ENCODE measurements around the gene ARID5A. TPM values are rescaled to one million over a fixed set of nuclear protein-coding genes. Genes with fewer than 3 reads are reported as not detected.

Gene ARID5A
- total and polyA plus RNA-seq, 2 experiments from 2014 or later, result 5.5 to 7.7 TPM

- TF ChIP-seq STAT1 (IDR thresholded peaks at IDR 0.05; ENCODE audit: unreplicated experiment) (no peak), CTCF (conservative IDR thresholded peaks at IDR 0.05; ENCODE audit: low read depth in 2 of 2) (no peak), POLR2AphosphoS5 (IDR thresholded peaks at IDR 0.05; ENCODE audit: low read depth) (no peak), EZH2 (IDR thresholded peaks at IDR 0.05; ENCODE audit: low read depth, unreplicated experiment) (no peak), REST (IDR thresholded peaks at IDR 0.05; ENCODE audit: unreplicated experiment) (no peak), EZH2phosphoT487 (IDR thresholded peaks at IDR 0.05; ENCODE audit: unreplicated experiment) (no peak), ZNF114 (CRISPR knock-in tag; IDR thresholded peaks at IDR 0.05) (no peak), JUNB (IDR thresholded peaks at IDR 0.05; ENCODE audit: unreplicated experiment) (no peak)
Observed at GRCh38 chr2:96528006-96528699, 8.4 kb upstream of the ARID5A start (continued).

GRCh38 chr2:96528700-96529375, 7.7 kb upstream of the ARID5A start:
- Mint-ChIP-seq H3K27me3 (ENCODE audit: insufficient read depth, low read depth, poor library complexity) (peaks cover 24% of the 10 kb centered on the region), H3K27ac (no peak overlapping the region), H3K4me3 (no peak overlapping the region), H3K4me1 (peaks cover 33% of the 10 kb centered on the region), H3K9me3 (no peaks in the 10 kb centered on the region), H3K36me3 (ENCODE audit: low read depth) (no peaks in the 10 kb centered on the region)
- no peaks in the 10 kb centered on the region for H3F3A ChIP-seq (replicated peaks; ENCODE audit: low read depth)
- no peaks in the 10 kb centered on the region for H4K20me1 ChIP-seq (replicated peaks; ENCODE audit: insufficient read depth)
- no peak for ATAC-seq
- H2AFZ ChIP-seq, result no peak overlapping the region
- no peak overlapping the region; the same call in 1 of the 2 replicates for H3K4me2 ChIP-seq
- TF ChIP-seq POLR2AphosphoS5 (IDR thresholded peaks at IDR 0.05; ENCODE audit: low read depth), result no peak
- TF ChIP-seq CTCF (conservative IDR thresholded peaks at IDR 0.05; ENCODE audit: low read depth in 2 of 2), result peak in 1 of 2 experiments; percentile 38; a peak in 2 of 4 replicates
- no peak overlapping the region for H3K4me3 ChIP-seq
- DNase-seq (ENCODE audit: low spot score), result no peak
- H3K27me3 ChIP-seq (ENCODE audit: insufficient read depth), result peaks cover 32% of the 10 kb centered on the region
- H3K27ac ChIP-seq (ENCODE audit: low read depth), result no peak overlapping the region
- H3K4me1 ChIP-seq (ENCODE audit: insufficient read depth), result peaks cover 33% of the 10 kb centered on the region
- H3K36me3 ChIP-seq (ENCODE audit: insufficient read depth), result no peaks in the 10 kb centered on the region
- H3K9me2 ChIP-seq (ENCODE audit: insufficient read depth), result no peaks in the 10 kb centered on the region
- no peaks in the 10 kb centered on the region for H3K79me2 ChIP-seq (replicated peaks; ENCODE audit: insufficient read depth)
